ENCODE results near the gene ZSWIM4. TPM values are rescaled to one million over a fixed set of nuclear protein-coding genes. Genes with fewer than 3 reads are reported as not detected.

ZSWIM4 gene
- polyA plus RNA-seq, 4 donors: 6.8 to 11.6 (median 8.5) TPM

DNA sequence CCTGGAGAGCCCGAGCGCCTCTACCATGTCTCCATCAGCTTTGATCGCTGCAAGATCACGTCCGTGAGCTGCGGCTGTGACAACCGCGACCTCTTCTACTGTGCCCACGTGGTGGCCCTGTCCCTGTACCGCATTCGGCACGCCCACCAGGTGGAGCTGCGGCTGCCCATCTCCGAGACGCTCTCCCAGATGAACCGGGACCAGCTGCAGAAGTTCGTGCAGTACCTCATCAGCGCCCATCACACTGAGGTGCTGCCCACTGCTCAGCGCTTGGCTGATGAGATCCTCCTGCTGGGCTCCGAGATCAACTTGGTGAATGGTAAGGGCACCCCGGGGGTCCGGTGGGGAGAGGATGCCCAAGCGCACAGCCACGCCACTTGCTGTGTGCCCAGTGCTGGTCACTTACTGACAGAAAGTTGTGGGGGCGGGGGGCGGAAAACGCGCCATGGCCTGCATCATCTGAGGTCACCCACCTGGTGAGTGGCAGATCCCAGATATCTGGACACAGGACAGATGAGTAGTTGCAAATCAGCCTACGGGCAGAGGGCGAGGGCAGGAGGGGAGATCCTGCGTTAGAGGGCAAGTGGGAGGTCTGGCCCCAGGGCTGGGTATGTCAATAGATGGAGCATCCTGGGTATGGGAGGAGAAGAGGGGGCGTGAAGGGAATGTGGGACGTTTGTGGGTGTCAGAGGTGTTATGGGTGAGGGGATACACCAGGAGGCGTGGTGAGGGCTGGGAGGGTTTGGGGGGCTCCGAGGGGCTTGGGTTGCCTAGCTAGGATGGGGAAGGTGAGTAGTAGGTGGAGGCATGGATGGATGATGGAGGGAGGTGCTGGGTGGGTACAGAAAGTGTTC is 9.8 kb downstream of the ZSWIM4 start:
- DNase-seq (ENCODE audit: low read depth in 4 of 4, low spot score in 3 of 4): no peak

DNA sequence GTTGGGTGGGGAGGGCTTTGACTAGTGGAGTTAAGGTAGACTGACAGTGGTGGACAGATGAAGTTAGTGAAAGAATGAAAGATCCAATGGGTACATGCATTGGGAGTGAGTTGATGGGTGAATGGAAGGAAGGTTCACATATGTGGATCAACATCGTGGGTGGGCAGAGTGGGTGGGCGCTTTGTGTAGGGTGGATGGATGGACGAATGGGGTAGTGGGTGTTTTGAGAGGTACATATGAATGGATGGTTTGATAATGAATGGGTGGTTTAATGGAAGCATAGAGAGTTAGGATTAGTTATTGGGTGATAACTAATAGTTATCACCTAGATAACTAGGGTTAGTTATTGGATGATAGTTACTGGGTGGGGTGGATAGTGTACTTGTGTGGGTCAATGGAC is 11.5 kb downstream of the ZSWIM4 start:
- DNase-seq (ENCODE audit: low read depth in 4 of 4, low spot score in 3 of 4): no peak

DNA sequence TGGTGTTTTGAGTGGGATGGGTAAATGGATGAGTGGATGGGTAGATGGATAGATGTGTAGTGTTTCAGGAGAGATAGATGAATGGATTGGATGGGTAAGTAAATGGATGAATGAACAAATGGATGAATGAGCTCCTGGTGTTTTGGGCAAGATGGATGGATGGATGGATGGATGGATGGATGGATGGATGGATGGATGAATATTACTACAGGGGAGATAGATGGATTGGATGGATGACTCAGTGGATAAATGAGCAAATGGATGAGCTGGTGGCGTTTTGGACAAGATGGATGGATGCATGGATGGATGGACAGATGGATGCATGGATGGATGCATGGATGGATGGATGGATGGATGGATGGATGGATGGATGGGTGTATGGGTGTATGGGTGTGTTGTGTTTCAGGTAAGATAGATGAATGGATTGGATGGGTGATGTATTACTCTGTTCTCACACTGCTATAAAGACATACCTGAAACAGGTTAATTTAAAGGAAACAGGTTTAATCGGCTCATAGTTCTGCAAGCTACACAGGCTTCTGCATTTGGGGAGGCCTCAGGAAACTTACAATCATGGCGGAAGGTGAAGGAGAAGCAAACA is 12.3 kb downstream of the ZSWIM4 start:
- DNase-seq (ENCODE audit: low read depth in 4 of 4, low spot score in 3 of 4): no peak

DNA sequence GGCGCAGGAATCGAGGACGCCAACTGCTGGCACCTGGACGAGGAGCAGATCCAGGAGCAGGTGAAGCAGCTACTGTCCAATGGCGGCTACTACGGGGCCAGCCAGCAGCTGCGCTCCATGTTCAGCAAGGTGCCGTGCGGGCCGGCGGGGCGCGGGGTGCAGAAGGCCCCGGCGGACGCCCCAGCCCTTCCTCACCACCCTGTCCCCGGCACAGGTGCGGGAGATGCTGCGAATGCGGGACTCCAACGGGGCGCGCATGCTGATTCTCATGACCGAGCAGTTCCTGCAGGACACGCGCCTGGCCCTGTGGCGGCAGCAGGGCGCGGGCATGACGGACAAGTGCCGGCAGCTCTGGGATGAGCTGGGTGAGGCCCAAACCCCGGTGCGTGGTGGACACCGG is 13.6 kb downstream of the ZSWIM4 start:
- no peak for DNase-seq (ENCODE audit: low read depth in 4 of 4, low spot score in 3 of 4)

GRCh38 chr19:13812544-13812943 is 17.3 kb downstream of the ZSWIM4 start:
- DNase-seq (ENCODE audit: low read depth in 4 of 4, low spot score in 3 of 4): no peak

DNA sequence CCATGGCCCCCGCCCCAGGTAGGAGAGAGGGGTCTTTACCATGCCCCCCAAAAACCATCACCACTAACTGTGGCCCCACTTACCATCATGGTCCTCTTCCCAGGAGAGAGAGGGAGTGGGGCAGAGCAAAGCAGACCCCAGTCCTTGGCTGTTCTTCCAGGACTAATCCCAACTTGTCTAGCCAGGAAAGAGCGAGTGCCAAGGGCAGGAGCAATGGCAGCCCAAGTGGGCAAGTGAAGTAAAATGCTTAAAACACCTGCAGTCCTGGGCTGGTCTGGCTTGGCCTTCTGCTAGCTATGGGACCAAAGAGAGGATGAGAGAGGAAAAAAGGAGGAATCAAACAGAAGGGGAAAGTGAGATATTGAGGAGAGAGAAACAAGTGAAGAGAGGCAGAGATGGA is 17.9 kb downstream of the ZSWIM4 start:
- no peak for DNase-seq (ENCODE audit: low read depth in 4 of 4, low spot score in 3 of 4)

DNA sequence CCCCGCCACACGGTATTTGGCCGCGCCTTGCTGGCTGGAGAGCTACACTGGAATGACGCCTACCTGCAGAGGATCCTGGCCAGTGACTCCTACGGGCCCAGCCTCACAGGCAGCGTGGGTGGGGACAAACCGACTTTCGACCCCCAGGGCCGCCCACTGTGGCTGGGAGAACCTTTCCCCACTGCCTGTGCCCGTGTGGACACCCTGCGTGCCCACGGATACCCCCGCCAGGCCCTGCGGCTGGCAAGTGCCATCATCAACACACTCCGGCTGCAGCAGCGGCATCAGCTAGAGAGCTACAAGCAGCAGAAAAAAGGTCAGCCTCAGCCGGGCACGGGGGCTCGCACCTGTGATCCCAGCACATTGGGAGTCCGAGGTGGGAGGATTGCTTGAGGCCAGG is 19.3 kb downstream of the ZSWIM4 start:
- no peak for DNase-seq (ENCODE audit: low read depth in 4 of 4, low spot score in 3 of 4)

GRCh38 chr19:13817018-13817614 is 21.9 kb downstream of the ZSWIM4 start:
- DNase-seq (ENCODE audit: low read depth in 4 of 4, low spot score in 3 of 4): no peak

DNA sequence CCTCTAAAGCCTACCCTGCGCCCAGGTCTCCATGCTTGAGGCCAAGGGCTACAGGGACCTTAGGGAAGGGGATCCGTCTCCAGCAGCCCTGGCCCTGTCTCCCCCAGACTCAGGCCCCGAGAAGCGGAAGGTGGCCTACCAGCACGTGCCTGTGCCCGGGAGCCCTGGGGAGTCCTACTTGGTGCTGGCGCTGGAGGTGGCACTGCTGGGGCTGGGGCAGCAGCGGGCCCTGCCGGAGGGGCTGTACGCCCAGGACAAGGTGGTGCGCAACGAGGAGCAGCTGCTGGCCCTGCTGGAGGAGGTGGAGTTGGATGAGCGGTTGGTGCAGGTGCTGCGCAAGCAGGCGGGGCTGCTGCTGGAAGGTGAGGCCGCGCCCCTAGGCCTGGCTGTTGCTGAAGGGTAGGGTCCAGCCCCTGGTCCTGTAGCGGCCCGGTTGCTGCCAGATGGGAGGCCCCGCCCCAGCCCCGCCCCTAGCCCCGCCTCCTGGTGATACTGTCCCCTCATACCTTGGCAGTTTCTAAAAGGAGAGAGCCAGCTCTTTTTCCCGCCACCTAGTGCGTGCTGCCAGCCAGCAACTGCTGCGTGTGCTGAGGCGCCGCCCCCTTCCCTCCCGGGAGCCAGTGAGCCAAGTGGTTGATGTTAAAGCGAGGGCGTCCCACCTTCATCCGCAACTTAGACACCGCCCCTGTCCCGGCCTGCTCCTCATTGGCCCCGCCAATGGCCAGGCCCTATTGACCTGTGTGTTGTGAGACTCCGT is 22.6 kb downstream of the ZSWIM4 start:
- DNase-seq (ENCODE audit: low read depth in 4 of 4, low spot score in 3 of 4): no peak

GRCh38 chr19:13819238-13819637 is 24.0 kb downstream of the ZSWIM4 start:
- no peak for DNase-seq (ENCODE audit: low read depth in 4 of 4, low spot score in 3 of 4)

GRCh38 chr19:13821292-13821691 is 26.0 kb downstream of the ZSWIM4 start:
- no peak for DNase-seq (ENCODE audit: low read depth in 4 of 4, low spot score in 3 of 4)

GRCh38 chr19:13823256-13823655 is 28.0 kb downstream of the ZSWIM4 start:
- no peak for DNase-seq (ENCODE audit: low read depth in 4 of 4, low spot score in 3 of 4)

DNA sequence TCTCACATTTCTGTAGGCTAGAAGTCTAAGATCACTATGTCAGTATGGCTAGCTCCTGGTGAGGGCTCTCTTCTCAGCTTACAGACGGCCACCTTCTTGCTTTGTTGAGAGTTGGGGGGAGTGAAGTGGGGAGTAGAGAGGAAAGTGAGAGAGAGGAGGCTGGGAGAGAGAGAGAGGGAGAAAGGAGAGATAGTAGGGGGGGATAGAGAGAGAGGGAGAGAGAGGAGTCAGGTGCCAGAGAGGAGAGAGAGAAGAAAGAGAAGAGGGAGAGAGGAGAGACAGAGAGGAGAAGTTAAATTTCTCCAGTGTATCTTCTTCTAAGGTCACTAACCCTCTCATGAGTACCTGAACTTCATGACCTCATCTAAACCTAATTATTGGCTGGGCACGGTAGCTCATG is 28.7 kb downstream of the ZSWIM4 start:
- no peak for DNase-seq (ENCODE audit: low read depth in 4 of 4, low spot score in 3 of 4)

DNA sequence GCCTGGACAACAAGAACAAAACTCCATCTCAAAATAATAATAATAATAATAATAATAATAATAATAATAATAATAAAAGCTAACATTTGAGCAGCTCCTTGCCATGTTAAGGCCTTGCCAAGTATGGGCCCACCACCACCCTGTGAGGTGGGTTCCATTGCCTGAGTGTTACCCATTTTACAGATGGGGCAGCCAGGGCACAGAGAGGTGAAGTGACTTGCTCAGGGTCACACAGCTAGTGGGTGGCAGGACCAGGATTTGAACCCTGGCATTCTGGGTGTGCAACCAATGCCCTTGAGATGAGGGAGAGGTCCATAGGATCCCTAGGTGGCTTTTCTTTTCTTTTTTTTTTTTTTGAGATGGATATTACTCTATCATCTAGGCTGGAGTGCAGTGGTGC is 29.5 kb downstream of the ZSWIM4 start:
- DNase-seq (ENCODE audit: low read depth in 4 of 4, low spot score in 3 of 4): no peak

DNA sequence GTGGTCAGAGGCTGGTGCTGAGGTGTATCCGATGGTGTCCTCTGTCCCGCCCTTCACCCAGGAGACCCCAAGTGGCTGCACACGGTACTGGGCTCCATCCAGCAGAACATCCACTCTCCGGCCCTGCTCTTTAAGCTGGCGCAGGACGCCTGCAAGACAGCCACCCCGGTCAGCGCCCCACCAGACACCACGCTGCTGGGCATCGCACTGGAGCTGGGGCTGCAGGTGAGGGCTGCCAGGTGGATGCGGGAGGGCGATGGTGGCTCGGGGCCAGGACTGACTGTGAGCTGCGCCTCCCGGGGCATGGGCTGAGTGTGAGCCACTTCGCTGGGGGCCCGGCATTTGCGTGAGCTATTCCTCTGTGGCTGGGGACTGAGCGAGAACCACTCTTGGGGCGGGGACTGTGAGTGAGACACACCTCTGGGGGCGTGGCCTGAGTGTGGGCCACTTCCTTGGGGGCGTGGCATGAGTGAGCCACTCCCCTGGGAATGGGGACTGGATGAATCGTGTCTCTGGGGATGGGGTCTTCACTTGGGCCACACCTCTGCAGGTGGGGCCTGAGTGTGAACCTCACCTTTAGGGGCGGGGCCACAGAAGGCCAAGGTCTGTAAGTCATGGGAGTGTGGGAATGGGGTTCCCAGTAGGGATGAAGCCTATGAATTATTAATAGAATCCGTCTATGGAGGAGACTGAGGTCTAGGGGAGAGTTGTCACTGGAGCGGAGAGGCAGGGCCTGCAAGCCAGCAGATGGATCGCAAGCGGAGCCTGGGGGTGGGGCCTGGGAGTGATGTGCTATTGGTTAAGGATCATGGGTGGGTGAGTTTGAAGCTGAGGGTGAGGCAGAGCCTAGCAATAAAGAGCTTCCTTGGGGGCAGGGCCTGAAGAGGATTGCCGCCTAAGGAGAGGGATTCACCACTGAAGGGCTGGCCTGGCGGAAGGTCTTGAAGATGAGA is 30.5 kb downstream of the ZSWIM4 start:
- no peak for DNase-seq (ENCODE audit: low read depth in 4 of 4, low spot score in 3 of 4)

GRCh38 chr19:13826652-13827235 is 31.5 kb downstream of the ZSWIM4 start:
- DNase-seq (ENCODE audit: low read depth in 4 of 4, low spot score in 3 of 4): no peak

GRCh38 chr19:13827656-13828055 is 32.4 kb downstream of the ZSWIM4 start:
- no peak for DNase-seq (ENCODE audit: low read depth in 4 of 4, low spot score in 3 of 4)

GRCh38 chr19:13830114-13830740 is 35.0 kb downstream of the ZSWIM4 start:
- no peak for DNase-seq (ENCODE audit: low read depth in 4 of 4, low spot score in 3 of 4)

Data from right renal pelvis (tissue), 4 donors.